ENCODE results near the gene TSHZ1. TPM values are rescaled to one million over a fixed set of nuclear protein-coding genes. Genes with fewer than 3 reads are reported as not detected.

The TSHZ1 gene
- total and polyA plus RNA-seq, 10 donors, result 4.1 to 26.4 (median 18.2) TPM

DNA sequence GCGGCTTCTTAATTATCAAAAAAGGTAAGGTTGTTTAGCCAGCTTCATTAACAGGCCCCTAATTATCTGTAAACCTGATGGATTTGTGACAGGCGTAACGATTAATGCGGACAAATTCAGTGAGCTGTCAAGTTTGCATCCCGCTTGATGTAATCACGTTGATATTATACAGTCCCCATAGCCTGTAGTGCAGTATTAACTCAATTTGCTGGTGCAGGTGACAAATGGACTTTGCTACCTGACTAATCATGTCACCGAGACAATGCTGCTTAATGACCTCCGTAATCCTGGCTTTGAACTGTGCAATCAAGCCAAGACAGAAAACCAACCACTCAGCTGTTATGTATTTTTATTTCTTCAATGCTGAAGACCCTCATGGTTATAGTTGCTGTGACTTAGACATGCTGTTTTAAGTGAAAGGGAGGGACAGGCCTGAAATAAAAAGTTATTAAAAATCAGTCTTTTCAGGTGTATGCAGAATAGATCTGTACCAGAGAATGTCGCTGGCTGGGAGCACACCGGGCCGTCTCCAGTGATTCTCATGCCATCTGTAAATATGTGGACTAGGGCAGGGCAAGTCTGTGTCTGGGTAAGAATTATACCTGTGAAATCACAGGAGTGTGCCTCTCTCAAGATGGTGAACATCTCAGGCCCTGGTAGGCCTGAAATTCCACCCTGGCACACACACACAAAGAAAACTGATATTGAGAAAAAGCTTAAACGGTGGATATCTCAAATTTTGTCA lies 4.3 kb downstream of the TSHZ1 start:
- H3K4me3 ChIP-seq, result no peak overlapping the region
- DNase-seq, result no peak
- WGBS, 5 donors, result 92 to 95% (median 95%) methylated on average over 12 of the region's 12 CpGs
- H3K27me3 ChIP-seq (replicated peaks in 1 of 7), result no peaks in the 10 kb centered on the region
- TF ChIP-seq, protein P1, sequence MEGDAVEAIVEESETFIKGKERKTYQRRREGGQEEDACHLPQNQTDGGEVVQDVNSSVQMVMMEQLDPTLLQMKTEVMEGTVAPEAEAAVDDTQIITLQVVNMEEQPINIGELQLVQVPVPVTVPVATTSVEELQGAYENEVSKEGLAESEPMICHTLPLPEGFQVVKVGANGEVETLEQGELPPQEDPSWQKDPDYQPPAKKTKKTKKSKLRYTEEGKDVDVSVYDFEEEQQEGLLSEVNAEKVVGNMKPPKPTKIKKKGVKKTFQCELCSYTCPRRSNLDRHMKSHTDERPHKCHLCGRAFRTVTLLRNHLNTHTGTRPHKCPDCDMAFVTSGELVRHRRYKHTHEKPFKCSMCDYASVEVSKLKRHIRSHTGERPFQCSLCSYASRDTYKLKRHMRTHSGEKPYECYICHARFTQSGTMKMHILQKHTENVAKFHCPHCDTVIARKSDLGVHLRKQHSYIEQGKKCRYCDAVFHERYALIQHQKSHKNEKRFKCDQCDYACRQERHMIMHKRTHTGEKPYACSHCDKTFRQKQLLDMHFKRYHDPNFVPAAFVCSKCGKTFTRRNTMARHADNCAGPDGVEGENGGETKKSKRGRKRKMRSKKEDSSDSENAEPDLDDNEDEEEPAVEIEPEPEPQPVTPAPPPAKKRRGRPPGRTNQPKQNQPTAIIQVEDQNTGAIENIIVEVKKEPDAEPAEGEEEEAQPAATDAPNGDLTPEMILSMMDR (IDR thresholded peaks at IDR 0.05 in 8 of 11, conservative IDR thresholded peaks at IDR 0.05 in 3 of 11), result no peak
- TF ChIP-seq POLR2AphosphoS5 (IDR thresholded peaks at IDR 0.05), result no peak
- TF ChIP-seq POLR2A (IDR thresholded peaks at IDR 0.05), result no peak
- H3K9me3 ChIP-seq, result no peaks in the 10 kb centered on the region
- peak overlapping the region in 4 of 8 donors; percentile 33 to 88 (median 78) for H3K27ac ChIP-seq
- no peaks in the 10 kb centered on the region for H3K36me3 ChIP-seq
- peaks cover 28 to 90% (median 59%) of the 10 kb centered on the region in 6 donors for H3K4me1 ChIP-seq
- intact Hi-C loops (cut with DNase I; ENCODE audit: low total_unique reads), result no loop called here

DNA sequence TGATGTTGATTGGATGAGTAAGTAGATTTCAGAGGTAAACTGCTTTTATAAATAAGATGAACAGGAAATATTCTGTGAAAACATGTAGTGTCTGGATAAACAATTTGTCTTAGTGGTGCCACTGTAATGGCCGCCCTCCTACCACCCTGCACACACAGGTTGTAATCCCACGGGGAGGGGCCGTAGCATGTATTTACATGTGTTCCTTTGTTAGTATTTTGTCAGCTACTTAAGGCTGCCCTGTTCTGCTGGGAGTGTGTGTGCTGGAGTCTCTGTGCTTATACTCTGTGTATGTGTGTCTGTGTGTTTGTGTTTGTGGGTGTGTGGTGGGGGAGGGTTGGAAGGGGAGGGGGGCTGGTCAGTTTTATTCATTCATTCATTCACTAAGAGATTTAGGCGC lies 5.1 kb downstream of the TSHZ1 start:
- Histone ChIP-seq H3K27me3 (replicated peaks in 1 of 7) (no peaks in the 10 kb centered on the region), H3K4me3 (no peak overlapping the region), H3K36me3 (no peaks in the 10 kb centered on the region), H3K9me3 (no peaks in the 10 kb centered on the region), H3K27ac (peak overlapping the region in 6 of 8 donors; percentile 33 to 88 (median 78)), H3K4me1 (peaks cover 31 to 90% (median 58%) of the 10 kb centered on the region in 6 donors)
- intact Hi-C loops (cut with DNase I; ENCODE audit: low total_unique reads), result no loop called here
- 90 to 98% (median 95%) methylated on average over 4 of the region's 4 CpGs for WGBS, 5 donors
- no peak for DNase-seq
- TF ChIP-seq POLR2AphosphoS5 (IDR thresholded peaks at IDR 0.05), result no peak

DNA sequence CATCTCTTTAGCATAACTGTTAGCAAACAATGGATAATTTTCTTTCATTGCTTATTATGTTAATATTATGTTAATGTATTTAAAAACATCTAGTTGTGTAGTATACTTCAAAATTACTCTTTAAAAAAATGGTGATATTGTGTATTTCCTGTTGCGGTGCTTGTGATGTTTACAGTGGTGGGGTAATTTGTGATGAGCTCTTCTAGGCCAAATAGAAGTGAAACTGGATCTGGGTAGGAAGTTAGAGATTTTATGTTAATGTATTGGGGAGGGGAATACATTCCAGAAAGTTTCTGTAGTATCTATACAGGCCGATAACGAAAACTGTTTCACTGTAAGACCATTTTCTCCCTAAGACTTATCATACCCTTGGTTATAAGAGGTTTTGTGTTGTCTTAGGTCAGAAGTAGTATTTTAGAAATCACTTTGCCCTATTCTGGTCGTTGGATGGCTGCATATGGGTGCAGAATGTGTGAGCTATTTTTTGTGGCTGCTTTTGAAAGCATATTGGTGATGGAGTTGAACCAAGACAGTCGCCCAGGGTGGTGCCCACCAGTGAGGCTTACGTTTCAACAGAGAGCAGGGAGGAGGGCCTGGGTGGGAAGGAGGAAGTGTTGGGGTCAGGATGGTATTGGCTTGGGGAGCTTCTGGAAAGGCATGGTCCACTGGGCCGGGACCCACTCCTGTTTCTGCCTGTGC lies 5.8 kb downstream of the TSHZ1 start:
- Histone ChIP-seq H3K4me1 (peaks cover 35 to 96% (median 64%) of the 10 kb centered on the region in 6 donors), H3K36me3 (no peaks in the 10 kb centered on the region), H3K4me3 (peak overlapping the region in 1 of 8 donors; percentile 35), H3K9me3 (no peaks in the 10 kb centered on the region), H3K27me3 (replicated peaks in 1 of 7) (no peaks in the 10 kb centered on the region), H3K27ac (peak overlapping the region; percentile 44 to 88 (median 76))
- intact Hi-C loops (cut with DNase I; ENCODE audit: low total_unique reads), result no loop called here
- TF ChIP-seq, protein P1 (IDR thresholded peaks at IDR 0.05 in 8 of 11, conservative IDR thresholded peaks at IDR 0.05 in 3 of 11), result no peak
- TF ChIP-seq POLR2AphosphoS5 (IDR thresholded peaks at IDR 0.05), result no peak
- no peak for TF ChIP-seq POLR2A (IDR thresholded peaks at IDR 0.05)
- no peak for DNase-seq
- WGBS, 5 donors, result 55 to 65% (median 62%) methylated on average over 7 of the region's 7 CpGs

DNA sequence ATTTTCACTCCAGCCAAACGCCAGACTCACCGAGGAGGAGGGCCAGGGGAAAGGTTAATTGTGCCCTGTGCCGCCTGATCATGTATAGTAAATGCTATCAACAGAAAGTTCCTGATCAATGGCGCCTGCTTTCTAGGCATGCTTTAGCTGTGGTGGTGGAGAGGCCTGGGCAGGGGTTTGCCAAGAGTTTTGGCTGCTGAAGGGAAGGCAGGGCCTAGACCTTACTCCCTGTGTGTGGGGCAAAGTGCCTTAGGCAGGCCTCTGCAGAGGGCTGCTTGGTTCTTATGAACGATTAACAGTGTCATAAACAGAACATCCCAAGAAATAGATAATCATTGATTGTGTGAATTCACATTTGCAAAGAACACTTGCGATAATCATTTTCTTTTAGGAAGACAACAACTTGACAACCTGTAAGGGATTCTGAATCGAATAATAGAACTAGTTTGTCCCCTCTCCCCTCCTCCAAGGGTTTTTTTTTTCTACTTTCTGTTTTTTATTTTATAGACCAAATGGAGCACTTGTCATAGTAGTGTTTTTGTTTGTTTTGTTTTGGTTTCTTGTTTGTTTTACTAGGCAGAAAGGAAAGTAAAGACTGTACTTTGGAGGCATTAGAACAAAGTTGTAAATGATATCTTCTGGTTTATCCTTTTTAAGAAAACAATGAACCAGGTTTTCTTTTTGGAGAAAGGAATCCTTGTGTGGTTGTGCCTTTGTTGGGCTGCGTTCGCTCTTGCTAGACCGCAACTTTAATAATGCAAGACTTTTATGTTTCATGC lies 6.5 kb downstream of the TSHZ1 start:
- Histone ChIP-seq H3K4me1 (peaks cover 35 to 100% (median 68%) of the 10 kb centered on the region in 6 donors), H3K9me3 (no peaks in the 10 kb centered on the region), H3K4me3 (peak overlapping the region in 1 of 8 donors; percentile 35), H3K27me3 (replicated peaks in 1 of 7) (no peaks in the 10 kb centered on the region), H3K27ac (peak overlapping the region; percentile 44 to 88 (median 76)), H3K36me3 (no peaks in the 10 kb centered on the region)
- 92 to 97% (median 94%) methylated on average over 10 of the region's 10 CpGs for WGBS, 5 donors
- DNase-seq, result no peak
- intact Hi-C loops (cut with DNase I; ENCODE audit: low total_unique reads), result no loop called here
- TF ChIP-seq POLR2A (IDR thresholded peaks at IDR 0.05) (no peak), POLR2AphosphoS5 (IDR thresholded peaks at IDR 0.05) (no peak)
- TF ChIP-seq, protein P1 (IDR thresholded peaks at IDR 0.05 in 8 of 11, conservative IDR thresholded peaks at IDR 0.05 in 3 of 11), result no peak

Measured in spleen (tissue), 11 donors.